ENCODE data around the gene ASB18.

Gene ASB18

GRCh38 chr2:236176951-236177350 lies 87.3 kb downstream of the ASB18 start:
- DNase-seq (ENCODE audit: low read depth) = no peak
- TF ChIP-seq, protein P1, sequence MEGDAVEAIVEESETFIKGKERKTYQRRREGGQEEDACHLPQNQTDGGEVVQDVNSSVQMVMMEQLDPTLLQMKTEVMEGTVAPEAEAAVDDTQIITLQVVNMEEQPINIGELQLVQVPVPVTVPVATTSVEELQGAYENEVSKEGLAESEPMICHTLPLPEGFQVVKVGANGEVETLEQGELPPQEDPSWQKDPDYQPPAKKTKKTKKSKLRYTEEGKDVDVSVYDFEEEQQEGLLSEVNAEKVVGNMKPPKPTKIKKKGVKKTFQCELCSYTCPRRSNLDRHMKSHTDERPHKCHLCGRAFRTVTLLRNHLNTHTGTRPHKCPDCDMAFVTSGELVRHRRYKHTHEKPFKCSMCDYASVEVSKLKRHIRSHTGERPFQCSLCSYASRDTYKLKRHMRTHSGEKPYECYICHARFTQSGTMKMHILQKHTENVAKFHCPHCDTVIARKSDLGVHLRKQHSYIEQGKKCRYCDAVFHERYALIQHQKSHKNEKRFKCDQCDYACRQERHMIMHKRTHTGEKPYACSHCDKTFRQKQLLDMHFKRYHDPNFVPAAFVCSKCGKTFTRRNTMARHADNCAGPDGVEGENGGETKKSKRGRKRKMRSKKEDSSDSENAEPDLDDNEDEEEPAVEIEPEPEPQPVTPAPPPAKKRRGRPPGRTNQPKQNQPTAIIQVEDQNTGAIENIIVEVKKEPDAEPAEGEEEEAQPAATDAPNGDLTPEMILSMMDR (IDR thresholded peaks at IDR 0.05; ENCODE audit: insufficient read depth, low read depth, low read length, missing control alignments) = no peak
- H3K4me3 ChIP-seq (ENCODE audit: low read depth, low read length) = no peak overlapping the region

GRCh38 chr2:236176417-236176816 lies 87.8 kb downstream of the ASB18 start:
- H3K4me3 ChIP-seq (ENCODE audit: low read depth, low read length) = no peak overlapping the region
- TF ChIP-seq, protein P1 (IDR thresholded peaks at IDR 0.05; ENCODE audit: insufficient read depth, low read depth, low read length, missing control alignments) = peak; percentile 9
- DNase-seq (ENCODE audit: low read depth) = no peak

- TF ChIP-seq, protein P1 (IDR thresholded peaks at IDR 0.05; ENCODE audit: insufficient read depth, low read depth, low read length, missing control alignments) = no peak
- H3K4me3 ChIP-seq (ENCODE audit: low read depth, low read length) = no peak overlapping the region
- DNase-seq (ENCODE audit: low read depth) = no peak
Measured at GRCh38 chr2:236175548-236176150, 88.6 kb downstream of the ASB18 start.

GRCh38 chr2:236173729-236174607 lies 90.2 kb downstream of the ASB18 start:
- DNase-seq (ENCODE audit: low read depth) = no peak
- H3K4me3 ChIP-seq (ENCODE audit: low read depth, low read length) = no peak overlapping the region
- TF ChIP-seq, protein P1 (IDR thresholded peaks at IDR 0.05; ENCODE audit: insufficient read depth, low read depth, low read length, missing control alignments) = no peak

GRCh38 chr2:236173036-236173728 lies 91.0 kb downstream of the ASB18 start:
- H3K4me3 ChIP-seq (ENCODE audit: low read depth, low read length) = no peak overlapping the region
- DNase-seq (ENCODE audit: low read depth) = no peak
- TF ChIP-seq, protein P1 (IDR thresholded peaks at IDR 0.05; ENCODE audit: insufficient read depth, low read depth, low read length, missing control alignments) = no peak

GRCh38 chr2:236172255-236173035 lies 91.8 kb downstream of the ASB18 start:
- H3K4me3 ChIP-seq (ENCODE audit: low read depth, low read length) = no peak overlapping the region
- TF ChIP-seq, protein P1 (IDR thresholded peaks at IDR 0.05; ENCODE audit: insufficient read depth, low read depth, low read length, missing control alignments) = no peak
- DNase-seq (ENCODE audit: low read depth) = no peak

Data from GM12865 (cell line).